Neural progenitor cell (in vitro differentiated cells): ENCODE results near the gene ZNF454.
A peak's percentile ranks its signal among the peaks of the same experiment; 100 is the strongest.

Experiments used
- EZH2phosphoT487 ChIP-seq: fragments of 200-600 bp; sonication (generic); IDR thresholded peaks from 2 replicates; pipeline ENCODE4 v1.6.1; 2017; ENCODE audit warnings: antibody characterized with exemption
- TF ChIP-seq, protein P1 (sequence below): fragments of 200-600 bp; sonication (generic); IDR thresholded peaks from 2 replicates; pipeline ENCODE4 v1.5.1; 2017; ENCODE audit warnings: antibody characterized with exemption, mild to moderate bottlenecking

DNA sequence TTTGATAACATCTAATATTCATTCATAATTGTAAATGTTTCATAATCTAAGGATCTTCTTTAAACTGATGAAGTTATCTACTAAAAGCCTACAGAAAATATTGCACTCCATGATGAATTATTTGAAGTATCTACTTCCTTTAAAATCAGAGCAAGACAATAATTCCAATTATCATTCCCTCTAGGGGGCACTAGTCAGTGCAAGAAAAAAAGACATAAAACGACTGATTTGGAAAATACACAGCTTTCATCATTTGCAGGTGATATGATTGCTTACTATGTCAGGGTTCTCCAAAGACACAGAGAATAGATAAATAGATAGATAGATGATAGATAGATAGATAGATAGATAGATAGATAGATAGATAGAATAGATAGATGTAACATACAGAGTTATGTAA lies 67.7 kb downstream of the ZNF454 start:
- TF ChIP-seq, protein P1, sequence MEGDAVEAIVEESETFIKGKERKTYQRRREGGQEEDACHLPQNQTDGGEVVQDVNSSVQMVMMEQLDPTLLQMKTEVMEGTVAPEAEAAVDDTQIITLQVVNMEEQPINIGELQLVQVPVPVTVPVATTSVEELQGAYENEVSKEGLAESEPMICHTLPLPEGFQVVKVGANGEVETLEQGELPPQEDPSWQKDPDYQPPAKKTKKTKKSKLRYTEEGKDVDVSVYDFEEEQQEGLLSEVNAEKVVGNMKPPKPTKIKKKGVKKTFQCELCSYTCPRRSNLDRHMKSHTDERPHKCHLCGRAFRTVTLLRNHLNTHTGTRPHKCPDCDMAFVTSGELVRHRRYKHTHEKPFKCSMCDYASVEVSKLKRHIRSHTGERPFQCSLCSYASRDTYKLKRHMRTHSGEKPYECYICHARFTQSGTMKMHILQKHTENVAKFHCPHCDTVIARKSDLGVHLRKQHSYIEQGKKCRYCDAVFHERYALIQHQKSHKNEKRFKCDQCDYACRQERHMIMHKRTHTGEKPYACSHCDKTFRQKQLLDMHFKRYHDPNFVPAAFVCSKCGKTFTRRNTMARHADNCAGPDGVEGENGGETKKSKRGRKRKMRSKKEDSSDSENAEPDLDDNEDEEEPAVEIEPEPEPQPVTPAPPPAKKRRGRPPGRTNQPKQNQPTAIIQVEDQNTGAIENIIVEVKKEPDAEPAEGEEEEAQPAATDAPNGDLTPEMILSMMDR: peak; percentile 21
- no peak for TF ChIP-seq EZH2phosphoT487
